OCI-LY7 (cell line): ENCODE data around the gene KCNQ5. TPM values are rescaled to one million over a fixed set of nuclear protein-coding genes. Genes with fewer than 3 reads are reported as not detected.

ENCODE experiments used
- BruUV-seq: library from RNA; stranded (reverse); fragments of 400-500 nt; replicated peaks from 2 replicates; lab custom pipeline; 2021; lab: Mats Ljungman, UMichigan
- CTCF ChIA-PET: fragments of 300-600 bp; sonication (Branson Sonifier 250); formaldehyde crosslinking; loops from one replicate; lab custom pipeline; 2022; ENCODE audit warnings: antibody characterized with exemption; ENCODE audit not compliant: unreplicated experiment; lab: Charles Lee
- POLR2A ChIA-PET: fragments of 300-600 bp; sonication (Branson Sonifier 250); formaldehyde crosslinking; loops from one replicate; lab custom pipeline; 2022; ENCODE audit warnings: antibody characterized with exemption; lab: Charles Lee
- DNase-seq: peaks from one replicate; pipeline ENCODE4 v3.0.0-alpha.2; 2015; ENCODE audit warnings: low spot score
- H2AFZ ChIP-seq: fragments of 200-600 bp; sonication (generic), shearing (Covaris generic); 2 replicates; pipeline ENCODE4 v1.6.1; 2014; ENCODE audit warnings: mild to moderate bottlenecking, antibody characterized with exemption, low read length, moderate library complexity
- H3K27ac ChIP-seq: fragments of 200-600 bp; sonication (generic); 2 replicates; pipeline ENCODE4 v1.5.1; 2014; ENCODE audit warnings: mixed run types, low read depth, mild to moderate bottlenecking, moderate library complexity, low read length, inconsistent platforms; ENCODE audit not compliant: poor library complexity, severe bottlenecking
- H3K36me3 ChIP-seq: fragments of 200-600 bp; sonication (generic); 2 replicates; pipeline ENCODE4 v1.6.1; 2014; ENCODE audit warnings: mild to moderate bottlenecking, antibody characterized with exemption, low read length, moderate library complexity, mixed read lengths; ENCODE audit not compliant: insufficient read depth
- H3K4me1 ChIP-seq: fragments of 200-600 bp; sonication (generic); 2 replicates; pipeline ENCODE4 v1.5.1; 2014; ENCODE audit warnings: mild to moderate bottlenecking, low read length; ENCODE audit not compliant: insufficient read depth, poor library complexity, severe bottlenecking
- H3K4me2 ChIP-seq: fragments of 200-600 bp; sonication (generic); 2 replicates; pipeline ENCODE4 v1.6.1; 2014; ENCODE audit warnings: mild to moderate bottlenecking, low read length
- H3K4me3 ChIP-seq: fragments of 200-600 bp; sonication (generic); 2 replicates; pipeline ENCODE4 v1.5.1; 2014; ENCODE audit warnings: mild to moderate bottlenecking, low read depth, low read length; ENCODE audit not compliant: poor library complexity, severe bottlenecking
- H3K79me2 ChIP-seq: fragments of 200-600 bp; sonication (generic); 2 replicates; pipeline ENCODE4 v1.6.1; 2016; ENCODE audit warnings: low read depth, mild to moderate bottlenecking, low read length, moderate library complexity, mixed read lengths; ENCODE audit not compliant: insufficient read depth
- H3K9me2 ChIP-seq: fragments of 200-600 bp; sonication (generic); 2 replicates; pipeline ENCODE4 v1.6.1; 2016; ENCODE audit warnings: mild to moderate bottlenecking, low read length, mixed read lengths; ENCODE audit not compliant: insufficient read depth
- H3K9me3 ChIP-seq: fragments of 200-600 bp; sonication (generic); 2 replicates; pipeline ENCODE4 v1.6.1; 2014; ENCODE audit warnings: mild to moderate bottlenecking, mixed run types, low read length, mixed read lengths
- H4K20me1 ChIP-seq: fragments of 200-600 bp; sonication (generic); 2 replicates; pipeline ENCODE4 v1.6.1; 2014; ENCODE audit warnings: mild to moderate bottlenecking, antibody characterized with exemption, low read length, moderate library complexity, mixed read lengths; ENCODE audit not compliant: insufficient read depth
- CTCF ChIP-seq: fragments of 200-600 bp; sonication (generic); conservative IDR thresholded peaks from 2 replicates; pipeline ENCODE4 v1.5.1; 2014; ENCODE audit warnings: mild to moderate bottlenecking, antibody characterized with exemption, low read length, moderate library complexity, mixed read lengths
- EZH2phosphoT487 ChIP-seq: fragments of 200-600 bp; sonication (generic); IDR thresholded peaks from 2 replicates; pipeline ENCODE4 v1.6.1; 2018; ENCODE audit warnings: low read depth, borderline replicate concordance, mild to moderate bottlenecking, mixed run types, antibody characterized with exemption, low read length, moderate library complexity, mixed read lengths
- intact Hi-C: fragments of 100-400 bp; cut with micrococcal nuclease; formaldehyde crosslinking; loops from one replicate; pipeline ENCODE4 v1.10.0; 2022; ENCODE audit not compliant: unreplicated experiment
- total RNA-seq, 2 experiments: library from RNA; depleted of rRNA in 1 of 2; stranded (reverse); fragments of >200 nt in 1 of 2; shearing (Covaris generic) in 1 of 2; gene quantifications; 2 replicates each; pipeline ENCODE4 v1.2.3, GENCODE V29; 2014 to 2022

The KCNQ5 gene
- total RNA-seq, 2 experiments from 2014 or later = 26.1 to 29.7 TPM

GRCh38 chr6:72691249-72691648, 69.4 kb downstream of the KCNQ5 start:
- H3K4me1 ChIP-seq = no peaks in the 10 kb centered on the region
- POLR2A ChIA-PET = no interaction called here
- H2AFZ ChIP-seq = no peak overlapping the region
- H3K9me2 ChIP-seq = no peaks in the 10 kb centered on the region
- H3K27ac ChIP-seq = no peak overlapping the region
- no peak for TF ChIP-seq CTCF
- no peak for TF ChIP-seq EZH2phosphoT487
- CTCF ChIA-PET = no interaction called here
- DNase-seq = no peak
- intact Hi-C loops = no loop called here
- H3K4me2 ChIP-seq = no peak overlapping the region
- peaks cover 6% of the 10 kb centered on the region; the same call in 1 of the 2 replicates for H3K9me3 ChIP-seq
- 0 out of 2 replicates have a peak, but pooled peaks cover under 1% of the 10 kb centered on the region for H4K20me1 ChIP-seq
- no TSS peak for BruUV-seq
- no peak overlapping the region for H3K4me3 ChIP-seq
- H3K36me3 ChIP-seq = peaks cover 44% of the 10 kb centered on the region
- peaks cover 2% of the 10 kb centered on the region; the same call in 1 of the 2 replicates for H3K79me2 ChIP-seq

- no peaks in the 10 kb centered on the region for H3K9me2 ChIP-seq
- peaks cover 23% of the 10 kb centered on the region for H3K36me3 ChIP-seq
- peaks cover 8% of the 10 kb centered on the region; the same call in 1 of the 2 replicates for H3K9me3 ChIP-seq
- CTCF ChIA-PET = interaction anchor here (0.6 kb wide), 1 partner anchor 19 kb away, joined by 3 read pairs; no protein-coding TSS in a partner anchor
- H3K27ac ChIP-seq = no peak overlapping the region
- no peak overlapping the region for H2AFZ ChIP-seq
- H3K4me1 ChIP-seq = no peaks in the 10 kb centered on the region
- H4K20me1 ChIP-seq = no peaks in the 10 kb centered on the region
- no peak for TF ChIP-seq EZH2phosphoT487
- no peak for TF ChIP-seq CTCF
- H3K4me2 ChIP-seq = no peak overlapping the region
- POLR2A ChIA-PET = interaction anchor here (0.6 to 1.9 kb wide), 2 partner anchors 10 to 699 kb away, joined by 3 to 8 read pairs; no protein-coding TSS in a partner anchor
- peaks cover 4% of the 10 kb centered on the region; the same call in 1 of the 2 replicates for H3K79me2 ChIP-seq
- H3K4me3 ChIP-seq = no peak overlapping the region
- BruUV-seq = TSS peak; percentile 1
- no peak for DNase-seq
- intact Hi-C loops = no loop called here
Measured at GRCh38 chr6:72696055-72696454, 74.2 kb downstream of the KCNQ5 start.

GRCh38 chr6:72699159-72699558, 77.3 kb downstream of the KCNQ5 start:
- H3K9me2 ChIP-seq = no peaks in the 10 kb centered on the region
- intact Hi-C loops = no loop called here
- CTCF ChIA-PET = no interaction called here
- H2AFZ ChIP-seq = no peak overlapping the region
- POLR2A ChIA-PET = interaction anchor here (0.8 to 1.3 kb wide), 4 partner anchors 10 to 79 kb away, joined by 3 to 4 read pairs (median 3); no protein-coding TSS in a partner anchor
- no peak overlapping the region for H3K27ac ChIP-seq
- H3K4me3 ChIP-seq = no peak overlapping the region
- no peak for DNase-seq
- H3K4me1 ChIP-seq = no peaks in the 10 kb centered on the region
- no TSS peak for BruUV-seq
- peaks cover 5% of the 10 kb centered on the region for H4K20me1 ChIP-seq
- TF ChIP-seq EZH2phosphoT487 = no peak
- no peak for TF ChIP-seq CTCF
- H3K4me2 ChIP-seq = no peak overlapping the region
- peaks cover 21% of the 10 kb centered on the region for H3K36me3 ChIP-seq
- H3K9me3 ChIP-seq = peaks cover 8% of the 10 kb centered on the region; the same call in 1 of the 2 replicates
- peaks cover 10% of the 10 kb centered on the region; the same call in 1 of the 2 replicates for H3K79me2 ChIP-seq
